GM21737 (cell line): Measurements from ENCODE around the gene CCDC149.

Experiments
- ATAC-seq: cut with Tn5 transposase; IDR thresholded peaks from one replicate; pipeline ENCODE4 v1.9.1; 2021; ENCODE audit warnings: mild to moderate bottlenecking, moderate library complexity; ENCODE audit not compliant: unreplicated experiment

Gene CCDC149

DNA sequence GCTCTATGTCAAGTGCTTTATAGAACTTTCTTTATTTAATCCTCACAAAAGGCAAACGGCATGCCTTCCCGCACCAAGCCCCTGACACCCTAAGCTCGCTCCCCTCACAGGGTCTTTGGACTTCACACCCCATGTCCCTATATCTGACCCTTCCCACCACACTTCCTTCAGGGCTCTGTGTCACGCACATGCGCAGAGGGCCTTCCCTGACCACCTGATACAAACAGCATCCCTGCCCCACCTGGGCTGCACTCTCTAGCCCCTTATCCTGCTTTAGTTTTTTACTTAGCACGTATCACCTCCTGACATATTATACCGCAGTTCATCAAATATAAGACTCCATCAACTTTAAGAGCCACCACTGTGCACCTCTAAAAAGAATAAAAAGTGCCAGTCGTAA lies 67.7 kb downstream of the CCDC149 start:
- no peak for ATAC-seq

GRCh38 chr4:24843096-24843495 lies 69.7 kb downstream of the CCDC149 start:
- no peak for ATAC-seq

GRCh38 chr4:24842356-24842755 lies 70.5 kb downstream of the CCDC149 start:
- no peak for ATAC-seq

- ATAC-seq: no peak
Observed at GRCh38 chr4:24840826-24841543, 71.9 kb downstream of the CCDC149 start.

GRCh38 chr4:24840362-24840761 lies 72.5 kb downstream of the CCDC149 start:
- no peak for ATAC-seq

DNA sequence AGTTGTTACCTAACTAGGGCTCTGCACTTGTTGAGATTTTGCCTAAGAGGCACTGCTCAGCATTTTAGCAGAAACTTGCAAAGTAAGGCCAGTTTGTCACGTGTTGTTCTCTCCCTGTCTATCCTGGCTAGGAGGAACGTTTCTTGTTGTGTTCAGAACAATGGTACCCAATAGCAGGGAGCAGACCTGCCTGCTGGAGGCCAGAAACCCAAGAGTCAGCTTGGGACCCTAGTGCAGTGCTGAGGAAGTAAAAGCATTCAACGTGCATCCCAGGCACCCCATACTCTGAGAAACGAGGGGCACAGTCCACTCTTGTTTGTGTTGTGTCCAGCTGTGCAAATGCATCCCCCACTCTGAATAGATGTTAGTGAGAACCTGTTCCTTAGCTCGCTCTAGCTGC lies 75.1 kb downstream of the CCDC149 start:
- ATAC-seq: no peak

DNA sequence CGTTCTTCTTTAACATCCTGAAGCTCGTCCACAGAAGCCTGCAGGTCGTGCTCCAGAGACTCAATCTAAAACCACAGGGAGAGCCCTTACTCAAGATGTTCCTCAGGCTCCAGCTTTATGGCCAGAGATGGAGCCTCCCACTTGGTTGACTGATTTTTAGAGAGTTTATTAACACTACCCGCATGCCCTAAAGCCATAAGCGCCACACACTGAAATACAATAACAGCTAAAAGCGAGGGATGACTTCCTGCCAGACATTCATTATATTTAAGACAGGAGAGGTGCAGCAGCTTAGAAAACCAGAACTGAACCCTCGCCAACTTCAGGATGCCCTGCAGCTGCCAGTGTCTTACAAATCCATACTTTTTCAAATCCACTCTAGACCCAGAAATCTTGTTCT lies 75.5 kb downstream of the CCDC149 start:
- no peak for ATAC-seq

GRCh38 chr4:24836661-24837242 lies 76.1 kb downstream of the CCDC149 start:
- no peak for ATAC-seq

DNA sequence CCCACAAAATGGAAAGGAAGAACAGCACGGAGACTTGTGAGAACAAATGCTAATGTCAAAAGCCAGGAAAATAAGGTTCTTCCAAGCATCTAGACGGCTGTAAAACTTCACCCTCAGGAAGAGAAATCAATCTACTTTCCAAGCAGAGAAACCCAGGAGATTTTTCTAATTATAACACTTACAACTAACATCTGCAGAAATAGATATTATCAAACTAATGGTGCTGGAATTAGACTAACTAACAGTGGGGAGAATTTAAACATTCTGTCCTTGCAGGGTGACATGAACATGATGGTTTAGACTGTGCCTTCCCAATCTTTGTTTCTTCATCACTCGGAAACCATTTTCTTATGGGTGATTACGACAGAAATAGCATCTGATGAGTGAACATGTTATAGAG lies 77.1 kb downstream of the CCDC149 start:
- ATAC-seq: no peak

- no peak for ATAC-seq
Observed at GRCh38 chr4:24831637-24832036, 81.2 kb downstream of the CCDC149 start.

- ATAC-seq: no peak
Observed at GRCh38 chr4:24824720-24825119, 88.1 kb downstream of the CCDC149 start.

GRCh38 chr4:24820541-24820940 lies 92.3 kb downstream of the CCDC149 start:
- no peak for ATAC-seq

- no peak for ATAC-seq
Observed at GRCh38 chr4:24816797-24817196, 96.0 kb downstream of the CCDC149 start.

GRCh38 chr4:24813732-24814131 lies 99.1 kb downstream of the CCDC149 start:
- ATAC-seq: no peak

DNA sequence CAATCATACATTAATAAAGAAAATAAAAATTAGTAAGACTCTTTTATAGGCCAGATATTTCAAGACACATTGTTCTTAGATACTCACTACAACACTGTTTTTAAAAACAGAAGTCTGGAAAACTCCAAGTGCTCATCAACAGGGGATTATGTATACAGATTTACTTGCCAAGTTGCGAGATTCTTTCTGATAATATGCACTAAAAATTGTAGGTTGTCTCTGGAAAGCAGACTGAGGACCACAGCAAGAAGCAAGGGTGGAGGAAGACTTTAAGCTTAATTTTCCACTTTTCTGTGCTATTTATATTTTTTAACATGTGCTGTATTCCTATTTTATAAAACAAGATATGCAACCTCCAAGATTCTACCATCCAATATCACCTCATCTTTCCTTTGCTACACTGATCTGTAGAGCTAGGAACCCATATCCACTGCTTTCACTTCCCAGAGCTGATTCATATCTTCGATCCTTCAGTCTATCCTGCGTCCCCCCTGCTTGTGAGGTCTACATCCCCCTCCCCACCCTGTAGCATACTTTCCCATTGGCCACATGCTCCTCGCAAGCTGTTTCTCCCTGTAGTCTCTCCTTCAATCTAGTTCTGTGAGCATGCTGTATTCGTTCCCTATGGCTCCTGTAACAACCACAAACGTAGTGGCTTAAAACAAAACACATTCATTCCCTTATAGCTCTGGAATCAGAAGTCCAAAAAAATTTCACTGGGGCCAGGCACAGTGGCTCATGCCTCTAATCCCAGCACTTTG lies 101.8 kb downstream of the CCDC149 start:
- ATAC-seq: no peak

GRCh38 chr4:24809815-24810405 lies 102.9 kb downstream of the CCDC149 start:
- no peak for ATAC-seq

DNA sequence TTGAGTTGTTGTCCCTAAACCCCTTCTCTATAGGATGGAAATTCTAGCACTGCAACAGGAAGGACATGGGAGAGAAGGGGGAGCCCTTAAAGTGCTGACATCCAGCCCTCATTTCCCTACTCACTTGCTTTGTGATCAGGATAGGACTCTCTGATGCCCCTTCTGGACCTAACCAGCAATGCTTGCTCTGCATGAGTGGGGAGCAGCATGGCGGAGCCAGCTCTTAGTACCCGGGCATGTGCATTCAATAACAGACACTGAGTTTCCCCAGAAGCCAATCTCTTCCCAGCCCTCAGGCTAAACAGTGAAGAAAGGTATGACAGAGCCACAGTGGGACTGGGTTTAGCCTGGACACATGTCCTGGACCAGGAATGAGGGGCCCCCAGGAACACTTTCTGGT lies 103.5 kb downstream of the CCDC149 start:
- no peak for ATAC-seq

DNA sequence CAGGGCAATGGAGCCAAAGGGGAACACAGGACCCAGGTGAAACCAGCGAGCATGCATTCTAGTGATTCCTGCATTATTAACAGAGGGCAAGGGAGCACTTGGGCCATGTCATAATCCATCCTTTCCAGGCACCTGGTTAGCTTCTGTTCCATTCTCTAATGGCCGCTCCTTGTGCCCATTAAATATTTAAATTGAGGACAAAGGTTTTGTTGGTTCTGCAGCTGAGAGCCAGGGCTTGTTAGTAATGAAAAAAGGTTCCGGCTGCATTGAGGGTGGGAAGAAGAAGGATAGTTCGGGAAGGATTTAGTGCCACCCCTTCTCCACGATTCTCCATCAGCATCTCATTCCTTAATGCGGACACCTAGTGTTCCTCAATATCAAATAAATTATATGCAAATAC lies 103.9 kb downstream of the CCDC149 start:
- ATAC-seq: no peak

DNA sequence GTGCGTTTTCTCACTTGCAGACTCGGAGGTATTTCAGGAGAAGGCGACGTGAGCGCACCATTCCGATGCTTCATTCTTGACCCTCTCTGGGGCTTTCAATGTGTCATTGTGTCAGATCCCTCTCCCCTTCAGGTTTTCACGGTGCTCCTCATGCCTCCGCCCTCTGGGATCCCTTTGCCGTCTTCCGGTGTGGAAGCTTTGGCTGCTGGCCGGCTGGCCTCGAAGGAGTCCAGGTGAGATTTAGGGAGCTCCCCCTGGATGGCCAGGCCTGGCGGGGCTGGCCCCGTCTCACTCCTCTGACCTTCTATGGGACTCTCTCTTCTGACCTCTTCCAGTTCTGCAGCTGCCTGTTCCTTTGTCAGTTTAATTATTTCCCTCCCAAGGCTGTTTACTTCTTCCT lies 104.6 kb downstream of the CCDC149 start:
- no peak for ATAC-seq

GRCh38 chr4:24807611-24808010 lies 105.2 kb downstream of the CCDC149 start:
- no peak for ATAC-seq

- no peak for ATAC-seq
Observed at GRCh38 chr4:24806206-24806990, 106.4 kb downstream of the CCDC149 start.
